ENCODE data around the gene FBXW4.

The FBXW4 gene

GRCh38 chr10:101575580-101576210 is 119.3 kb downstream of the FBXW4 start:
- no peak overlapping the region for H3K4me3 ChIP-seq
- TF ChIP-seq FOXP2 (optimal IDR thresholded peaks at IDR 0.05; ENCODE audit: control extremely low read depth, extremely low read length, insufficient read depth) (no peak), EZH2 (IDR thresholded peaks at IDR 0.05) (no peak), POLR2AphosphoS5 (IDR thresholded peaks at IDR 0.05; ENCODE audit: borderline replicate concordance, low read depth, low read length) (no peak)
- no peaks in the 10 kb centered on the region for H3K36me3 ChIP-seq (ENCODE audit: insufficient read depth, low read length)
- H3K27ac ChIP-seq = no peak overlapping the region
- no peak overlapping the region for H3K9ac ChIP-seq (ENCODE audit: insufficient read length)
- H3K9me3 ChIP-seq (ENCODE audit: low read depth, low read length) = no peaks in the 10 kb centered on the region
- DNase-seq (ENCODE audit: low read depth, low spot score) = no peak

DNA sequence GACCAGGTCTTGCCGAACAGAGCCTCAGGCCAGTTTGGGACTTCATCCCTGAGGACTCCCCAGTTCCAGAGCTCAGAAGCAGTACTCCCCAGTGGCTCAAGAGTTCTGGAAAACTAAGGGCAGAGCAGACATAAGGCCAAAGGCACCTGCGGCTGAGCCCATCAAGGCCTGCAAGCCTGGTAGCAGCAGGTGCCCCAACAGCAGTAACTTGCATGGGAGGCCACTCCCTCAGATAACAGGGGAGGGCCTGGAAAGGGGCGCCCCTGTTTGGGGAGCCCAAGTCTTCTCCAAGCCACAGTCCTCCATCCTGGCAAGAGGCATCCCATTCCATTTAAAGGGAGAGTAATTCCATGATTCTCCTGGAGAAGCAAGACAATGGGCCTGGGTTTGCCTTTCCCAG is 119.9 kb downstream of the FBXW4 start:
- H3K9me3 ChIP-seq (ENCODE audit: low read depth, low read length) = no peaks in the 10 kb centered on the region
- no peak for DNase-seq (ENCODE audit: low read depth, low spot score)
- H3K36me3 ChIP-seq (ENCODE audit: insufficient read depth, low read length) = no peaks in the 10 kb centered on the region
- no peak for TF ChIP-seq POLR2AphosphoS5 (IDR thresholded peaks at IDR 0.05; ENCODE audit: borderline replicate concordance, low read depth, low read length)
- TF ChIP-seq FOXP2 (optimal IDR thresholded peaks at IDR 0.05; ENCODE audit: control extremely low read depth, extremely low read length, insufficient read depth) = no peak
- no peak for TF ChIP-seq EZH2 (IDR thresholded peaks at IDR 0.05)
- no peak overlapping the region for H3K4me3 ChIP-seq
- no peak overlapping the region for H3K27ac ChIP-seq
- H3K9ac ChIP-seq (ENCODE audit: insufficient read length) = no peak overlapping the region

DNA sequence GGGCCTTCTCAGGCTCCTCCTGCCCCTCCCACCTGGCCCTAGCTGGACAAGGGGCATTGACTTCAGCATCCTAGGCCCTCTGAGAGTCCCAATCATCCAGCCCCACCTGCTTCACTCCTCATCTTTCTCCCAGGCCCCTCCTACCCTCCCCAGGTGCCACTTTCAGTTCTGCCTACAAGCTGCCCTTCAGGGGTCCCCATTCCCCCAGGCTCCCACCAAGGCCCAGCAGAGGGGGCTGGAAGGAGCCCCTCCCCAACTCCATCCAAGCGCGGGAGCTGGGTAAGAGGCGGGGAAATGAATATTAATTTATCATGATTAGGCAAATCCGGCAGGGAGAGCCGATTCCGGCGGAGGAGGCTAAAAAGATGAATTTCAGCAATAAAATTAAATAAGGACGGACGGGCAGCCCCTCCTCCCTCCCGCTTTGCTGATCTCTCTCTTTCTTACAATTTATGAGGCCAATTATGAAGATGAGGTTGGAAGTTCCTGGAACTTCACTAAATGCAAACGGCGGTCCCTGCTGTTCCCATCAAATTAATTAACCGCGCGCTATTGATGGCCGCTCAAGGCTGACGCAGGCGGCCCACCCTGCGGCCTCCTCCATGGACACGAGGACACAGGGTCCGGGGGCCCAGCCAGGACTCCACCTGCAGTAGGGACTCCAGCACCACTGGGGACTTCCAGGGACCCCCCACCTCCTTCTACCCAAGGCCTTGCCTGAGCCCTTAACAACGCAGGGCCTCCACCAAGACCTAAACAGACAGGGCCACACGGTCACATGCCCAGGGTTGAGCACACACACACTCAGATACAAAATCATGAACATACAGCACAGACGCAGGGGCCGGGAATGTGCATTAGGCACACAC is 120.9 kb downstream of the FBXW4 start:
- H3K9ac ChIP-seq (ENCODE audit: insufficient read length) = no peak overlapping the region
- H3K4me3 ChIP-seq = peak overlapping the region; percentile 28
- no peaks in the 10 kb centered on the region for H3K9me3 ChIP-seq (ENCODE audit: low read depth, low read length)
- no peaks in the 10 kb centered on the region for H3K36me3 ChIP-seq (ENCODE audit: insufficient read depth, low read length)
- TF ChIP-seq EZH2 (IDR thresholded peaks at IDR 0.05) = no peak
- no peak for TF ChIP-seq POLR2AphosphoS5 (IDR thresholded peaks at IDR 0.05; ENCODE audit: borderline replicate concordance, low read depth, low read length)
- TF ChIP-seq FOXP2 (optimal IDR thresholded peaks at IDR 0.05; ENCODE audit: control extremely low read depth, extremely low read length, insufficient read depth) = no peak
- no peak for DNase-seq (ENCODE audit: low read depth, low spot score)
- H3K27ac ChIP-seq = no peak overlapping the region

GRCh38 chr10:101572785-101573184 is 122.2 kb downstream of the FBXW4 start:
- H3K4me3 ChIP-seq = no peak overlapping the region
- no peaks in the 10 kb centered on the region for H3K9me3 ChIP-seq (ENCODE audit: low read depth, low read length)
- H3K27ac ChIP-seq = no peak overlapping the region
- no peak for TF ChIP-seq POLR2AphosphoS5 (IDR thresholded peaks at IDR 0.05; ENCODE audit: borderline replicate concordance, low read depth, low read length)
- TF ChIP-seq FOXP2 (optimal IDR thresholded peaks at IDR 0.05; ENCODE audit: control extremely low read depth, extremely low read length, insufficient read depth) = no peak
- TF ChIP-seq EZH2 (IDR thresholded peaks at IDR 0.05) = no peak
- DNase-seq (ENCODE audit: low read depth, low spot score) = no peak
- H3K36me3 ChIP-seq (ENCODE audit: insufficient read depth, low read length) = no peaks in the 10 kb centered on the region
- no peak overlapping the region for H3K9ac ChIP-seq (ENCODE audit: insufficient read length)

DNA sequence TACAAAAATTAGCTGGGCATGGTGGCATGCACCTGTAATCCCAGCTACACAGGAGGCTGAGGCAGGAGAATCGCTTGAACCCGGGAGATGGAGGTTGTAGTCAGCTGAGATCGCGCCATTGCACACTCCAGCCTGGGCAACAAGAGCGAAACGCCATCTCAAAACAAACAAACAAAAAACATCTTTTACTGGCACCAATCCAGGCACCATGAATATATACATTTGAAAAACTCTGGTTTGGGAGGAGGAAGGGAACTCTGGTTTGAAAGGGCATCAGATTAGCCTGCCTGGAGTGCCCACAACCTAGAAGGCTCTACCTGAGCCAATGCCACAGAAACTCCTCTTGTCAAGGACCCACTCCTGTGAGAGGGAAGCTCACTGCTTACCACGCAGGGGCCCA is 122.8 kb downstream of the FBXW4 start:
- Histone ChIP-seq H3K9ac (ENCODE audit: insufficient read length) (no peak overlapping the region), H3K4me3 (no peak overlapping the region), H3K36me3 (ENCODE audit: insufficient read depth, low read length) (no peaks in the 10 kb centered on the region), H3K27ac (no peak overlapping the region), H3K9me3 (ENCODE audit: low read depth, low read length) (no peaks in the 10 kb centered on the region)
- DNase-seq (ENCODE audit: low read depth, low spot score) = no peak
- TF ChIP-seq EZH2 (IDR thresholded peaks at IDR 0.05) = no peak
- TF ChIP-seq FOXP2 (optimal IDR thresholded peaks at IDR 0.05; ENCODE audit: control extremely low read depth, extremely low read length, insufficient read depth) = no peak
- TF ChIP-seq POLR2AphosphoS5 (IDR thresholded peaks at IDR 0.05; ENCODE audit: borderline replicate concordance, low read depth, low read length) = no peak

DNA sequence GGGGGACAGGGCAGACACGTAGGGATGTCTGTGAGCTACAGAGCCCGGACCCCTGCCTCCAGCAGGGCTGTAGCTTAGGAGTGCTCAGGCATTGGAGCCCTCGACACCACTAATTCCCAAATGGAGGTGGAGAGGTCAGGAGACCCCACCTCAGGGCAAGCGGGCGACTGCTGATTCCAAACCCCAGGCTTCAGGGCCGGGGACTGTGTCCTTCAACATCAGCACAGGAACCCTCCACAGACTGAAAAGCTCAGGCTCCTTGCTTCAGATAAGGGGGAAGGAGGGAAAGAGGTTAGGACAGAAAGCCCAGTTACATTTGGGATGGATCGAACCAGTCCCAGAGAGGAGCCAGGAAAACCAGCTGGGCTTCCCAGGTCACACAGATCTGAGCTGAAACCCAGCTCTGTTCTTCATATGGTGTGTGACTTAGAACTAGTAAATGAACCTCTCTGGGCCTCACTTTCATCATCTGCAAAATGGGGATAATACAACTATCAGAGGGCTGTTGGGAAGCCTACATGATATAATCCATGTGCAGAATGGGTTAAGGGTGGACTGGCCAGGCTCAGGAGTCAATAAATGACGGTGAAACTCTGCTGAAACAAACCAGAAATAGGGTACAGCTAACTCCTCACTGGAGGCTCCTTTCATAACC is 123.6 kb downstream of the FBXW4 start:
- Histone ChIP-seq H3K9me3 (ENCODE audit: low read depth, low read length) (no peaks in the 10 kb centered on the region), H3K27ac (no peak overlapping the region), H3K36me3 (ENCODE audit: insufficient read depth, low read length) (no peaks in the 10 kb centered on the region), H3K4me3 (no peak overlapping the region), H3K9ac (ENCODE audit: insufficient read length) (no peak overlapping the region)
- TF ChIP-seq FOXP2 (optimal IDR thresholded peaks at IDR 0.05; ENCODE audit: control extremely low read depth, extremely low read length, insufficient read depth) (no peak), POLR2AphosphoS5 (IDR thresholded peaks at IDR 0.05; ENCODE audit: borderline replicate concordance, low read depth, low read length) (no peak), EZH2 (IDR thresholded peaks at IDR 0.05) (no peak)
- DNase-seq (ENCODE audit: low read depth, low spot score) = no peak

GRCh38 chr10:101570428-101571270 is 124.3 kb downstream of the FBXW4 start:
- no peak for DNase-seq (ENCODE audit: low read depth, low spot score)
- Histone ChIP-seq H3K9me3 (ENCODE audit: low read depth, low read length) (no peaks in the 10 kb centered on the region), H3K36me3 (ENCODE audit: insufficient read depth, low read length) (no peaks in the 10 kb centered on the region), H3K4me3 (peak overlapping the region; percentile 76), H3K27ac (no peak overlapping the region), H3K9ac (ENCODE audit: insufficient read length) (no peak overlapping the region)
- no peak for TF ChIP-seq EZH2 (IDR thresholded peaks at IDR 0.05)
- no peak for TF ChIP-seq FOXP2 (optimal IDR thresholded peaks at IDR 0.05; ENCODE audit: control extremely low read depth, extremely low read length, insufficient read depth)
- no peak for TF ChIP-seq POLR2AphosphoS5 (IDR thresholded peaks at IDR 0.05; ENCODE audit: borderline replicate concordance, low read depth, low read length)
